Measurements from ENCODE around the gene B2M.

GRCh38 chr15:44668921-44669320 is 42.4 kb upstream of the B2M start:
- TF ChIP-seq, protein P1, sequence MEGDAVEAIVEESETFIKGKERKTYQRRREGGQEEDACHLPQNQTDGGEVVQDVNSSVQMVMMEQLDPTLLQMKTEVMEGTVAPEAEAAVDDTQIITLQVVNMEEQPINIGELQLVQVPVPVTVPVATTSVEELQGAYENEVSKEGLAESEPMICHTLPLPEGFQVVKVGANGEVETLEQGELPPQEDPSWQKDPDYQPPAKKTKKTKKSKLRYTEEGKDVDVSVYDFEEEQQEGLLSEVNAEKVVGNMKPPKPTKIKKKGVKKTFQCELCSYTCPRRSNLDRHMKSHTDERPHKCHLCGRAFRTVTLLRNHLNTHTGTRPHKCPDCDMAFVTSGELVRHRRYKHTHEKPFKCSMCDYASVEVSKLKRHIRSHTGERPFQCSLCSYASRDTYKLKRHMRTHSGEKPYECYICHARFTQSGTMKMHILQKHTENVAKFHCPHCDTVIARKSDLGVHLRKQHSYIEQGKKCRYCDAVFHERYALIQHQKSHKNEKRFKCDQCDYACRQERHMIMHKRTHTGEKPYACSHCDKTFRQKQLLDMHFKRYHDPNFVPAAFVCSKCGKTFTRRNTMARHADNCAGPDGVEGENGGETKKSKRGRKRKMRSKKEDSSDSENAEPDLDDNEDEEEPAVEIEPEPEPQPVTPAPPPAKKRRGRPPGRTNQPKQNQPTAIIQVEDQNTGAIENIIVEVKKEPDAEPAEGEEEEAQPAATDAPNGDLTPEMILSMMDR (CRISPR knock-in tag; IDR thresholded peaks at IDR 0.05), result no peak
- TF ChIP-seq ZFP91 (CRISPR knock-in tag; IDR thresholded peaks at IDR 0.05; ENCODE audit: borderline replicate concordance) (no peak), ZNF331 (CRISPR knock-in tag; IDR thresholded peaks at IDR 0.05) (no peak), EP300 (IDR thresholded peaks at IDR 0.05; ENCODE audit: low read depth in 2 of 2, low read length in 2 of 2) (no peak), EP300 (CRISPR knock-in tag; IDR thresholded peaks at IDR 0.05; ENCODE audit: borderline replicate concordance) (no peak), POLR2AphosphoS2 (IDR thresholded peaks at IDR 0.05; ENCODE audit: low read depth, low read length) (no peak), ETS1 (CRISPR knock-in tag; IDR thresholded peaks at IDR 0.05) (no peak), IRF2 (CRISPR knock-in tag; IDR thresholded peaks at IDR 0.05) (no peak), SMC3 (IDR thresholded peaks at IDR 0.05; ENCODE audit: low read length) (no peak)
